ENCODE results near the gene AHNAK.
"Not testable (repeated sequence)": the region's sequence is repeated elsewhere in the genome, so short reads cannot be mapped to it uniquely, and the experiment has no call there.

AHNAK gene, protein sequence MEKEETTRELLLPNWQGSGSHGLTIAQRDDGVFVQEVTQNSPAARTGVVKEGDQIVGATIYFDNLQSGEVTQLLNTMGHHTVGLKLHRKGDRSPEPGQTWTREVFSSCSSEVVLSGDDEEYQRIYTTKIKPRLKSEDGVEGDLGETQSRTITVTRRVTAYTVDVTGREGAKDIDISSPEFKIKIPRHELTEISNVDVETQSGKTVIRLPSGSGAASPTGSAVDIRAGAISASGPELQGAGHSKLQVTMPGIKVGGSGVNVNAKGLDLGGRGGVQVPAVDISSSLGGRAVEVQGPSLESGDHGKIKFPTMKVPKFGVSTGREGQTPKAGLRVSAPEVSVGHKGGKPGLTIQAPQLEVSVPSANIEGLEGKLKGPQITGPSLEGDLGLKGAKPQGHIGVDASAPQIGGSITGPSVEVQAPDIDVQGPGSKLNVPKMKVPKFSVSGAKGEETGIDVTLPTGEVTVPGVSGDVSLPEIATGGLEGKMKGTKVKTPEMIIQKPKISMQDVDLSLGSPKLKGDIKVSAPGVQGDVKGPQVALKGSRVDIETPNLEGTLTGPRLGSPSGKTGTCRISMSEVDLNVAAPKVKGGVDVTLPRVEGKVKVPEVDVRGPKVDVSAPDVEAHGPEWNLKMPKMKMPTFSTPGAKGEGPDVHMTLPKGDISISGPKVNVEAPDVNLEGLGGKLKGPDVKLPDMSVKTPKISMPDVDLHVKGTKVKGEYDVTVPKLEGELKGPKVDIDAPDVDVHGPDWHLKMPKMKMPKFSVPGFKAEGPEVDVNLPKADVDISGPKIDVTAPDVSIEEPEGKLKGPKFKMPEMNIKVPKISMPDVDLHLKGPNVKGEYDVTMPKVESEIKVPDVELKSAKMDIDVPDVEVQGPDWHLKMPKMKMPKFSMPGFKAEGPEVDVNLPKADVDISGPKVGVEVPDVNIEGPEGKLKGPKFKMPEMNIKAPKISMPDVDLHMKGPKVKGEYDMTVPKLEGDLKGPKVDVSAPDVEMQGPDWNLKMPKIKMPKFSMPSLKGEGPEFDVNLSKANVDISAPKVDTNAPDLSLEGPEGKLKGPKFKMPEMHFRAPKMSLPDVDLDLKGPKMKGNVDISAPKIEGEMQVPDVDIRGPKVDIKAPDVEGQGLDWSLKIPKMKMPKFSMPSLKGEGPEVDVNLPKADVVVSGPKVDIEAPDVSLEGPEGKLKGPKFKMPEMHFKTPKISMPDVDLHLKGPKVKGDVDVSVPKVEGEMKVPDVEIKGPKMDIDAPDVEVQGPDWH (N-terminal part only)

DNA sequence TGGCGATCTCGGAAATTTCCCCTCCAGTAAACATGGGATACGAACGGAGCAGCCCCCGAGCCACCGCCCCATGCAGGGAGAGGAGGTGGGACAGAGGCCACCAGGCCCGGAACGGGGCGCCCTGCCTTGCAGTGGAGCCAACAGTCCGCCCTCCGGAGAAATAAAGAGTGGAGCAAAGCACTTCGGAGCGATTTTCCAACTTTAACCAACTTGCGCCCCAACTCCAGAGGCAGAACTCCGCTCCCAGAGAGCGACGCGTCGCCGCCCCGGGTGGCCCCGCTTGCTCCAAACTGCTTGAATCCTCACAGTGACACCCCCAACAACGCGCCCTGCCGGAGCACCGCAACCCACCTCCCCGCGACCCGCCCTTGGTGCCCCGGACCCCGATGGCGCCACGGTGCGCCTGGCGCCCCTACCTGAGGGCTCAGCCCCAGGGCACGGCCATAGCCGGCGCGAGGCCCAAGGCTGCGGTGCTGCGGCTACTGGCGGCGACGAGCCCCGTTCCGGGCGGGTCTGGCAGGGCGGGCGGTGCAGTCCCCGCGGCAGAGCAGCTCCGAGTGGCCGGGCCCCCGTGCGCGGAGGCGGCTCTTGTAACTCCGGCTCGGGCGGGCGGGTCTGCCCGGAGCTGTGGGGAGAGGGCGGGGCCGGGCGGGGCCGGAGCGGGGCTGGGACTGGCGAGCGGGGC, at the start of gene AHNAK:
TSS of gene AHNAK (minus strand) at position 563 of the 685 bp plus-strand sequence. CDS start 10,708 bp downstream, outside the sequence.
- DNase-seq (ENCODE audit: low spot score) (peak; percentile 75), FAIRE-seq (no peak)

DNA sequence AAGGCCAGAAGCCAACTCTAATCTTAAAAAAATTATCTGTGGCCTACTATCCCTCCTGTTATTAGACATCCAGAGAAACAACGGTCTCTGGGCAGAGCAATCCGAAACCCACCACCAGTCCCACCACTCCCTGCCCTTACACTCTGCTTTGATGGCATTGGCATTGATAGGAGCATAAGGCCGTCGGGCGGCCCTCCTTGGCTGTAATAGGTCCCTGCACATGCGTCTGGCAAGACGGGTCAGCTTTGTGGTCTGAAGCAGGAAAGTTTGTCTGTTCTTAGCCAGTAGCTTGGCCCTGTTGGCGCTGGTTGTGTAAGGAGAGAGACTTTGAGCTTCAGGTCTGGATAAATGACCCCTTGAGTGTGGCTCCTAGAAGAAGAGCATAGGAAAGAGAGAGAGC, 48.5 kb upstream of the AHNAK start:
- DNase-seq (ENCODE audit: low spot score) (no peak), FAIRE-seq (no peak)

DNA sequence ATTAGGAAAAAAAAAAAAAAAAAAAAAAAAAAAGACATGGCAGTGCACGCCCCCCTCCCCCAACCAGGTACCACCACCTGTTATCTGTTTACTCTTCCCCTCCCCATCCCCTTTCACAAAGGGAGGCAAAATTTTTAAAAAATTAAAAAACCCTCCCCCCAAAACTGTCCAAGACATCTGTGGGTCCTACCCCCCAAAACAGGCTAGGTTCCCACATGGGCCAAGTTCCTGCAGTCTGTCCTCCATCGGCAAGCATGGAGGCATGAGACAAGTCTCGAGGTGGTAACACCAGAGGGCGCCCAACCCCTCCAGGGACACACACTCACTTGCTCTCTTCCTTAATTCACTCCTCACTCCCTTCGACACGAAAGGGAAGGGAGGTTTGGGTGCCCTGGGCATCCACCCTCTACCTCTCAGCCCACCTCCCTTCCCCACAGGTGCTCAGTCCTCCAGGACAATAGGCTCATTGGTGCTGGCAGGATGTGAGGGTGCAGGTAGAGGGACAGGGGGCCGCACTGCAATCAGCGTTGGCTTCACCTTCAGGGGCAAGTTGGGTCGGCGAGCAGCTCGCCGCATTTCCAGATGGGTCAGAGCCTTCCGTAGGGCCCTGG, 46.9 kb upstream of the AHNAK start:
- FAIRE-seq: no peak
- peak; percentile 54 for DNase-seq (ENCODE audit: low spot score)

DNA sequence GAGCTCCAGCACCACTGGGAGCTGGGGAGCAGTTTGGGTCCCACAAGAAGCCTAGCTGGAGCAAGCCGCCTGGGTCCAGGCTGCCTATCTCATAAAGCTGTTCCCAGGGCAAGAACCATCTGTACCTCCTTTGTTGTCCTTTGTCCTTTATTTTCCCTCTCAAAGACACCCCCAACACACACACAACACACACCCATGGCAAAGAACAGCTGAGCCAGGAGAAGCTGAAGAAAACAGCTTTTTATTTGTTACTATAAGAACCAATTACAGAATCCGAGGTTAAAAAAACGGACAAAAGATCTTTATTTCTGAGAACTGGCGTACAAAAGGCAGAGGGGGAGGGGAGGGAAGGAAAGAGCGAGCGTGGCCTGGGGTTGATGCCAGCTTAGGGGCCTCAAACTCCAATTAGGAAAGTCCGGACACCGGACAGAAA, 46.4 kb upstream of the AHNAK start:
- FAIRE-seq (no peak), DNase-seq (ENCODE audit: low spot score) (no peak)

DNA sequence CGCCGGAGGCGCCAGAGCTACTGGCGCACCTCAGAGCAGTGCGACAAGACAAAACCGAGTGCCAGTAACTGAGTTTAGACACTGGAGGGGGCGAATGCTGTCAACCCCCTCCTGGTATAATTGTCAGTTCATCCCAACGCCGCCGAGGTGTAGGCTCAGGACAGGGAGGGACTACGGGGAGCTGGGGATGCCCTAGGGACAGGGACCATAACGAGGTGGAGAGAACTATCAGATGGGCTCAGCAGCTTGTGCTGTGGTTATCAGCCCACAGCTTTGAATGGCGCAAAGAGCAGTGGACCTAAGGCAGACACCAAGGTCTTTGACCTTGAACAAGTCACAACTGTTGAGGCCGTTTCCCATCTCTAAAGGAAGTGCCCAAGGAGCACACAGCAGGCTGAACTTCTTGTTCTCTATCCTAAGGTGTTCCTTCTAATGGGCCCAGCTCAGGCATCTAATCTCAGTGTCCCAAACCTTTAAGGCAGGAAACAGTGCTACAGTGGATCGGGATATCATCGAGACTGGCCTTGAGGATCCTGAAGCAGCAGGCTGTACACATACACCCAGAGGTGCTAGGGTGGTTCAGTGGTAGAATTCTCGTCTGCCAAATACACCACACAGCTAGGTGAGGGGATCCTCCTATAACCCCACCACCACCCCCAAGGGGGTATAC, 45.7 kb upstream of the AHNAK start:
- FAIRE-seq: no peak
- DNase-seq (ENCODE audit: low spot score): no peak

DNA sequence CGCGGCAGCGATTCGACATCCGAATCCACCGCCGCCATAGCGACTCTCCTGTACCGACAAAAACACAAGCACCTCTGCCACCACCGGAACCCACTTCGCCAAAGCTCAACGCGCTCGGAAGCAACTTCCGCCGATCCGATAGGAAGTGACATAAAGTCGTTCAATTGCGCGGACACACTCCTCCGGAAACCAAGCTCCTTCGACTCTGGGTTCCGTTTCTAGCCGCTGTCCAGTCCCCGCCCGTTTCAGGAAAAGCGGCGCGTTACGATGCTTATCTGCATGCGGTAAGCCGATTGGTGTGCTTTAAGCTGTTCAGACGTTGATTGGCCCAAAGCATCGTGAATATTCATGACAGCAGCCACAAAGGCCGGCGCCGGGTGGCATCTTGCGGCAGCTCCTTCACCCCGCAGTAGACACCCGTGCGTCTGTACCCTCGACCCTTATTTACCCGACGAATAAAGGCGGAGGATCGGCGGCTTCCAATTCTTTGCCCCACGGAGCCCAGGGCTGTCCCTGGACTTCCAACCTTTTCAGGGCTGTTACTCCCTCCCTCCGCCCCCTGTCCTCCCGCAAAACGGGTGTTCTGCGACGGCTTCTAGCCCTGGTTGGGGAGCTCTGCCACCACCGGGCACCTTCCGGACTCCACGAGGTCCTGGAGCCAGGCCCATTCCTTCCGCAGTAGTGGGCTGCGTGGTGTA, 45.0 kb upstream of the AHNAK start, which contains the start of gene TUT1:
TSS of gene TUT1 (minus strand) at position 76 of the 698 bp plus-strand sequence. CDS start at position 38, 38 bp downstream.
- peak; percentile 81 for FAIRE-seq
- peak; percentile 94 for DNase-seq (ENCODE audit: low spot score)

DNA sequence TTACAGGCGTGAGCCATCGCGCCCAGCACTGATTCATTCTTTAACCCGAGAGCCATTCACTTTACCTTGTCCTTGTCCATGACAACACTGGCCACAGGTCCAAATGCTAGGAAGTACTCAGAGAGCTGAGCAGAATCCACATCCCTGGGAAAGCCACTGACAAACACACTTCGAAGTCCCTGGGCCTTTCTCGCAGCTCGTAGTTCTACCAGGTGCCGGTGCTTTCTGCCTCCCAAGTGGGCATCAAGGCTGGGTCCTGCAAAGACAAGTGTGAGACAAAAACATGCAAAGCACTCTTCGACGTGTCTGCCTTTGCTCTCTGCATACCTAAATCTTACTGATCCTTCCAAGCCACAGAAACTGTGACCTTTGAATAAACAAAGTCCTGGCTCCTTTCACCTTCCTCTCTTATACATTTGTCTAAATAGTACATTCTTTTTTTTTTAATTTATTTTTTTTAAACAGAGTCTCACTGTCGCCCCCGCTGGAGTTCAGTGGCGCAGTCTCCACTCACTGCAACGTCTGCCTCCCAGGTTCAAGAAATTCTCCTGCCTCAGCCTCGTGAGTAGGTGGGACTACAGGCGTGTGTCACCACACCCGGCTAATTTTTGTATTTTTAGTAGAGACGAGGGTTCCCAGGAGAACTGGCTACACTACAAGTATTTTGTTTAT, 42.5 kb upstream of the AHNAK start:
- FAIRE-seq: no peak
- no peak for DNase-seq (ENCODE audit: low spot score)

DNA sequence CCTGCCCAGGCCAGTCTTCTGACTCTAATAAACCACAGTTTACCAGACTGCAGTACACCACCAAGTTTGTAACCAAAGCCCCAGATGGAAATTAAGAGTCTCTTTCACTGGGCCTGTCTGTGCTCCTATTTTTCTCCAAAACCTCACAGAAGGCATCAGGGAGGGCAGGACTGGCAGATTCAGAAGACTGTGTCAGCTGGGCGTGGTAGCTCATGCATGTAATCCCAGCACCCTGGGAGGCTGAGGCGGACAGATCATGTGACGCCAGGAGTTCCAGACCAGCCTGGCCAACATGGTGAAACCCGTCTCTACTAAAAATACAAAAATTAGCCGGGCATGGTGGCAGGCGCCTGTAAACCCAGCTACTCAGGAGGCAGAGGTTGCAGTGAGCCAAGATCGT, 38.8 kb upstream of the AHNAK start:
- not testable (repeated sequence) for FAIRE-seq

DNA sequence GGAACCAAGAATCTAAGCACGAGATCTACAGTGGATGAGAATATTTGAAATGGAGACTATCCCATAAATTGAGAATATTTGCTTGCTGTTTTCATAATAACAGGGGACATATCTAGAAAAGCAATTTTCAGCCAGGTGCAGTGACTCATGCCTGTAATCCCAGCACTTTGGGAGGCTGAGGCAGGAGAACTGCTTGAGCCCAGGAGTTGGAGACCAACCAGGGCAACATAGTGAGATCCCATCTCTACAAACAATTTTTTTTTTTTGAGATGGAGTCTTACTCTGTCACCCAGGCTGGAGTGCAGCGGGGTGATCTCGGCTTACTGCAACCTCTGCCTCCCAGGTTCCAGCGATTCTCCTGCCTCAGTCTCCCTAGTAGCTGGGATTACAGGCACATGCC, 35.1 kb upstream of the AHNAK start:
- DNase-seq (ENCODE audit: low spot score); FAIRE-seq: not testable (repeated sequence)

More for the DNA sequence above, 38.8 kb upstream of the AHNAK start:
- not testable (repeated sequence) for DNase-seq (ENCODE audit: low spot score)

DNA sequence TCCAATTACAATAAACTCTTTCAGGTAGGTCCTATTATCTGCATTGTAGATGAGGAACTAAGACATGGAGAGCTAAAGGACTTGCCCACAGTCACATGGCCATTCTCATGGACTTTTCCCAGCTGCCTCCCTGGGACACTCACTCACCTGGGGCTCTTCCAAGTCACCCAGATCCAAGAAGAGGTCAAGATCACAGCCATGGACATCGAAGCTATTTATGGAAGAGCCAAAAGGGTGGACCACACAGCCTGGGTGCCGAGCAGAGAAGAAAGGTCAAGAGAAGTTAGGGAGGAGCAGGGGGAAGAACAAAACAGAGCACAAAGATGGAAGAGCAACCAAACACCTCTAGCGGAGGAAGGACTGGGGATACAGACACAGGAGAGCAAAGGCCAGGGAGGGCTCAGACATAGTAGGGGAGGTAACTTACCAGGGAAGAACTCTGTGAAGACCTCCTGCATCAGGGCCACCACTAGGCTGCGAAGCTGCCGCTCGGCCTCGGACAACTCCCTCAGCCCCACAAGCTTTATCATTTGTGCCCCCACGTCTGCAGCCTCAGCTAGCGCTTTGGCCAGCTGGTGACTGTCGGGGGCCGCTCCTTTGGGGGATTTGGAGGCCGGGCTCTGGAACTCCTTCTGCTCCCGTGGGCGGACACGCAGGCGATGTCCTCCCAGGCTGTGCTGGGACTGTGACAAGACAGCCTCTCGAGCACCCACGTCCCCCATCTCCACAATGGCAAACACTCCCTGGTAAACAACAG, 34.5 kb upstream of the AHNAK start:
- DNase-seq (ENCODE audit: low spot score) (no peak), FAIRE-seq (no peak)

DNA sequence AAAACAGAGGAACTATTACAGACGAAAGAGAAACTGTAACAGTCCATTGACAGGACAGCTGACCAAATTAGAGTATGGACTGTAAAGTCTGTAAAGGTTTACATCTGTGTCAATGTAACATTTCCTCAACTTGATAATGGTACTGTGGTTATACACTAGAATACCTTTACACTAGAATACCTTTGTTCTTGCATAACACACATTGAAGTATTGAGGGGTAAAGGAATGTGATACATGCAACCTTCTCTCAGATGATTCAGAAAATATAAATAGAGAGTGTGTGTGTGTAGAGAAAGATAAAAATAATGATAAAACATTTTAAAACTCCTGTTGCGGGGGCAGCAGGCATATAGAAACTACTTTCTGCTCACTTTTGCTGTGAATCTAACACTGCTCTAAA, 32.6 kb upstream of the AHNAK start:
- FAIRE-seq: no peak

DNA sequence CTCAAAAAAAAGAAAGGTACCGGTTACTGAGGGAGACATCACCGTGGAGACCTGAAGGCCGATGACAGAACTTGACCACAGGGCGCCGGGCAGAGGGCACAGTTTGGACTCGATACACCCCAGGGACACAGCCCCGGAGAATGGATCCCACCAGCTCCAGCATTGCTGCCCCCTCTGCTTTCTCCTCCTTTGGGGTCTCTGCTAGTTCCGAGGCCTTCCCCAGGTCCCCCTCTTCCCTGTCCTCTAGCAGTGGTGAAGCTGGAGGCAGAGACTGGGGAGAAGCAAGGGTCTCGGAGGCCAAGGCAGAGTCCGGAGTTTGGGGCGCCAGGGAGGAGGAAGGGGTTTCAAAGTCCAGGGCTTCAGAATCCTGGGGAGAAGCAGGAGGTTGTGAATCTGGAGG, 31.9 kb upstream of the AHNAK start:
- FAIRE-seq (no peak), DNase-seq (ENCODE audit: low spot score) (no peak)

More for the DNA sequence above, 32.6 kb upstream of the AHNAK start:
- no peak for DNase-seq (ENCODE audit: low spot score)

DNA sequence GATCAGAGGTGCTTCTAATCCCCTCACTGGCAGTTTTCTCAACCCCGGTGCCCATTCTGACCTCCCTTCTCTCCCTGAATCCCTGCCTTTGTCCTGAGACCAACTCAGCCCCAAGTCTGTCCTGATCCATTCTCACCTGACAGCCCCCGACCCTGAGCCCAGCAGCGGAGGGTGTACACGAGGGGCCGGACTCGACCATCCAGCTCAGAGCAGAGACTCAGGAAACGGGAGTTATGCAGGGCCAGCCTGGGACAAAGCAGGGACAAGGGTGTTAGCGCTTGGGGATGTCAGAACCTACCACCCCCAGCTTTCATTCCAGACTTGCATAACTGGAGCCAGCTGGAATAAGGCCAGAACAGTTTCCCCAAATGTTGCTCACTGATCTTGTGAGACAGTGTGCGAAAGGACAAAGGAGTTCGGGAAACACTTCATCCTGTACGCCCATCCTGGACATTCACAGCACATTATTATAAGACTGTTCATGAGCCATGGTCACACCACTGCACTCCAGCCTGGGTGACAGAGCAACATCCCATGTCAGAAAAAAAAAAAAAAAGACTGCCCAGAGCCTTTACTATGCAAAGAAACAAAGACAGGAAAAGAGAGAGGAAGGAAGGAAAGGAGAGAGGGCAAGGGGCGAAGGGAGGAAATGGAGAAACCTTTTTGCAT, 30.6 kb upstream of the AHNAK start:
- FAIRE-seq: no peak
- no peak for DNase-seq (ENCODE audit: low spot score)

DNA sequence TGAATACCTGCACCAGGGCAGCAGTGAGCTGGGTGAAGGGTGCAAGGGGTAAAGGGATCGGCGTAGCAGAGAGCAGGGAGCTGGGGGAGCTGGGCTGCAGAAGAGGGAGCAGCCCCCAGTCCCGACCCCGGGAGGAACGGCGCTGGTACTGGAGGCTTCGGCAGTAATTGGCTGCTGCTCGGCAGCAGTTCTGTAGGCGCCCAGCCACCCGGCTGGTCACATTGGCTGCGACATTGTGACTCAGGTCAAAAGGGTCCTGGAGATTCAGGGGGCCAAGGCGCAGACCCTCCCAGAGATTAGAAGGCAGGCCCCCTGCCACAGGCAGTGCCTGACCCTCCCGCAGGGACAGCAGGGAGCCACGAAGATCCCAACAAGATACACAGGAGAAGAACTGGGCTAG, 29.2 kb upstream of the AHNAK start:
- DNase-seq (ENCODE audit: low spot score): no peak
- FAIRE-seq: no peak

DNA sequence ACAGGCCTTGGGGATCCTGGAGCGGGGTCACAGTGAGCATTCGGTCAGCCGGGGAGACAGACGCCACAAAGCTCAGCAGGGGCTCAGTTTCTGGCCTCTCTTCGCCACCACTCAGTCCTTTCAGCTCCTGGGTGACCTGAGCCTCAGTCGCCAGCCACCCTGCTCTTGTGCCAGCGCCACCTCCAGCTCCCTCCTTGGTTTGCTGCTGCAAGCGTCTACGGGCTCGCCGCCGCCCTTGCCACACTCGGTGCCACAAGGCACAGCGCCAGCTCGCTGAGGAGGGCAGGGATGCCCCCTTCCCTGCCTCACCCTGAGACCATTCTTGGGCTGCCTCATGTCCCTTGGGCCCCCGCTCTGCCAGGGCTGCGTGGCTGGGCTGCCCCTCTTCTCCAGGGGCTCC, 28.6 kb upstream of the AHNAK start:
- DNase-seq (ENCODE audit: low spot score): no peak

DNA sequence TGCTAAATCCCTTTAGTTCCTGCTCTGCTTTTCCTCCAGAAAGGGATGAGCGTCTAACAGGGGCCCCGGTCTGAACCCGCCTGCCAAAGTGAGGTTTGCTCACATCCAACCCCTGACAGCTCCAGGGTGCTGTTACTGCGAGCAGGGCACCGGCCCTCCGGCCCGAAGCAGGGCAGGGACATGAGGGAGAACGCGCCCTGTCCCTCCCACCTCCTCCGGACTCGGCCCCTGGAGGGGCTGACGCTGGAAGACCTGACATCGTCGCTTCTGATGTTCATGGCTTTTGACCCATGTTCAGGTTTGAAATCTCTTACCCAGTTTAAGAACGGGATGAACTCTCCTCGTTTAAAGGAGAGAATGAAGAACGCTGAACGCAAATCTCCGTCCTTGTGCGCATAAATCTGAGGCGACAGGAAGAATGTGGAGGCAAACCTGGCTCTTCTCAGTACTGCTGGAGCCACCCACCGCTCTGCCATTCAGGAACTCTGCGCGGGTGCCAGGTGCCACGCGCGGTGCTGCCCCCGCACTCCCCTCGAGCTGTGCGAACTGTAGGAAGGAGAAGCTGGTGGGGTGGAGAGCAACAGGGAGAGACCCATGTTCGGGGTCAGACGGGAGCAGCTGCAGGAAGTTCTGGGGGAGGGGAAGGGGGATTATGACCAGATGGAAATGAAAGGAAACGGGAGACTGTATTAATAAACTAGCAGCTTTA, 27.9 kb upstream of the AHNAK start:
- DNase-seq (ENCODE audit: low spot score) (no peak), FAIRE-seq (no peak)

More for the DNA sequence above, 28.6 kb upstream of the AHNAK start:
- FAIRE-seq: no peak

Data from urothelium cell line (cell line).